AG04450 (cell line): ENCODE results near the gene CPT1B. TPM values are rescaled to one million over a fixed set of nuclear protein-coding genes. Genes with fewer than 3 reads are reported as not detected.

Experiments used
- CTCF ChIA-PET: fragments of 300-600, 350-600 bp; formaldehyde crosslinking; extraction: SDS; loops from one replicate; lab custom pipeline; 2022; ENCODE audit warnings: antibody characterized with exemption, inconsistent platforms; lab: Charles Lee
- POLR2A ChIA-PET: fragments of 350-600 bp; formaldehyde crosslinking; extraction: SDS; loops from one replicate; lab custom pipeline; 2021; ENCODE audit warnings: antibody characterized with exemption, inconsistent platforms; lab: Yijun Ruan, JAX
- DNase-seq: peaks from one replicate; pipeline ENCODE4 v3.0.0-alpha.2; 2011; ENCODE audit warnings: low read depth, low spot score
- H3K27ac ChIP-seq: one replicate; pipeline ENCODE4 v1.5.1; 2012; ENCODE audit warnings: low read depth, low read length, control low read depth
- H3K27me3 ChIP-seq: one replicate; pipeline ENCODE4 v1.6.0; 2012; ENCODE audit warnings: low read length; ENCODE audit not compliant: control insufficient read depth, insufficient read depth
- H3K4me3 ChIP-seq: 2 replicates; pipeline ENCODE4 v1.5.1; 2011; ENCODE audit warnings: mild to moderate bottlenecking, low read depth, low read length, control low read depth
- H3K9me3 ChIP-seq: 2 replicates; pipeline ENCODE4 v1.5.1; 2012; ENCODE audit warnings: low read length; ENCODE audit not compliant: control insufficient read depth, insufficient read depth
- polyA plus RNA-seq: library from polyadenylated mRNA; depleted of rRNA; stranded (reverse); fragments of >200 nt; gene quantifications from 2 replicates; pipeline ENCODE4 v1.2.3, GENCODE V29; 2011
- TF ChIP-seq, protein P1 (sequence below): IDR thresholded peaks from 2 replicates; pipeline ENCODE4 v1.5.1; 2011; ENCODE audit warnings: low read depth, low read length, control low read depth, inconsistent platforms

CPT1B gene
- polyA plus RNA-seq, 1 experiment: 0.99 TPM

DNA sequence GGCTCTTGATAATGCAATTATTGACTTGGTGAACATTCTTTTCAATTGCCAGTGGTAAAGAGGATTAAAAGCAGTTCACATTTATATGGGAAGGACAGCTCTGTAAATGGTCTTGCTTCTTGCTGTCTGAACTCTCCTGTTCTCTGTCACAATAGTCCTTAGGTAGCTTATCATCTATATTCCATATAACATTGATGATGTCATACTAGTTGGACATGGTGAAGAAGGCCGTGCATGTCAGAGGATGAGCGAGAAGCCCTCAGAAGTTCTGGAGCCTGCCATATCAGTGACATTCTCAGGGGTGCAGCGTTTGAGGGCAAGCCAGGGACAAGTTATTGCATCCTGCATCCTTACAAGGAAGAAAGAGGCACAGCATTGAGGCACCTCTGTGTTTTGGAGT lies 7.0 kb upstream of the CPT1B start:
- CTCF ChIA-PET: interaction anchor here (0.8 to 1.5 kb wide), 2 partner anchors 22 to 36 kb away, joined by 3 to 8 read pairs; partner anchors contain the start of gene SYCE3
- no peak overlapping the region for H3K27ac ChIP-seq
- no peaks in the 10 kb centered on the region for H3K9me3 ChIP-seq
- POLR2A ChIA-PET: no interaction called here
- no peak overlapping the region for H3K4me3 ChIP-seq
- TF ChIP-seq, protein P1, sequence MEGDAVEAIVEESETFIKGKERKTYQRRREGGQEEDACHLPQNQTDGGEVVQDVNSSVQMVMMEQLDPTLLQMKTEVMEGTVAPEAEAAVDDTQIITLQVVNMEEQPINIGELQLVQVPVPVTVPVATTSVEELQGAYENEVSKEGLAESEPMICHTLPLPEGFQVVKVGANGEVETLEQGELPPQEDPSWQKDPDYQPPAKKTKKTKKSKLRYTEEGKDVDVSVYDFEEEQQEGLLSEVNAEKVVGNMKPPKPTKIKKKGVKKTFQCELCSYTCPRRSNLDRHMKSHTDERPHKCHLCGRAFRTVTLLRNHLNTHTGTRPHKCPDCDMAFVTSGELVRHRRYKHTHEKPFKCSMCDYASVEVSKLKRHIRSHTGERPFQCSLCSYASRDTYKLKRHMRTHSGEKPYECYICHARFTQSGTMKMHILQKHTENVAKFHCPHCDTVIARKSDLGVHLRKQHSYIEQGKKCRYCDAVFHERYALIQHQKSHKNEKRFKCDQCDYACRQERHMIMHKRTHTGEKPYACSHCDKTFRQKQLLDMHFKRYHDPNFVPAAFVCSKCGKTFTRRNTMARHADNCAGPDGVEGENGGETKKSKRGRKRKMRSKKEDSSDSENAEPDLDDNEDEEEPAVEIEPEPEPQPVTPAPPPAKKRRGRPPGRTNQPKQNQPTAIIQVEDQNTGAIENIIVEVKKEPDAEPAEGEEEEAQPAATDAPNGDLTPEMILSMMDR: no peak
- peaks cover 13% of the 10 kb centered on the region for H3K27me3 ChIP-seq
- no peak for DNase-seq

GRCh38 chr22:50584106-50585096 lies 6.2 kb upstream of the CPT1B start:
- no peak overlapping the region for H3K27ac ChIP-seq
- no peak for DNase-seq
- peaks cover 7% of the 10 kb centered on the region for H3K27me3 ChIP-seq
- TF ChIP-seq, protein P1: no peak
- no peak overlapping the region for H3K4me3 ChIP-seq
- ChIA-PET POLR2A (interaction anchor here (0.6 kb wide), 1 partner anchor 14 kb away, joined by 4 read pairs; no protein-coding TSS in a partner anchor), CTCF (interaction anchor here (0.7 to 1.5 kb wide), 3 partner anchors 21 to 59 kb away, joined by 3 to 8 read pairs (median 3); partner anchors contain the start of genes SCO2 and SYCE3)
- no peaks in the 10 kb centered on the region for H3K9me3 ChIP-seq

DNA sequence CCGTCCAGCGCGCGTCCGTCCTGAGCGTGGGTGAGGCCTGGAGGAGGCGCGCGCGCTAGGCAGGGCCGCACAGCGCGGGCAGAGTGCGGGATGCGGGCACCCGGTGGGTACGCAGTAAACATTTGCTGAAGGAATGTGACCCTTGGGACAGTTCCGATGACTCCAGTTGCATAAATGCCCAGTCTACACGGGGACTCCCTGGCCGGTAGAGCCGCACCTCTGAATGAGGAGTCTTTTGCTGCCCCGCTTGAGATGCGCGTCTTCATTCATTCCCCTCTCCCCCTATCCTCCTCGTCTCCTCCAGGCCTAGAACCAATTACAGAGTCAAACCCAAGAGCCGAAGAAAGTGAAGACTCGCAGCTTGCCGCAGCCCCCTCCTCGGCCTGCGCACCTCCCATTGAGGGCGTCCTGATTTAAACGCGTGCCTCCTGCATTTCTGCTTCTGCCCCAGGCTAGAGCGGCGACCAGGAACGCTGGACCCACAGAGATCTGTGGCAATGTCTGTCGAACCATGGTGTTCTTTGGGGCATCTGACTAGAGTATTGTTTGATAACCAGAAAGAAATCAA lies 5.2 kb upstream of the CPT1B start:
- peaks cover 6% of the 10 kb centered on the region for H3K27me3 ChIP-seq
- H3K9me3 ChIP-seq: no peaks in the 10 kb centered on the region
- H3K27ac ChIP-seq: peak overlapping the region; percentile 21
- H3K4me3 ChIP-seq: peak overlapping the region; percentile 79
- no peak for DNase-seq
- POLR2A ChIA-PET: interaction anchor here (0.6 to 1.6 kb wide), 2 partner anchors 19 to 76 kb away, joined by 3 to 11 read pairs; partner anchors contain the start of genes LMF2 and NCAPH2
- TF ChIP-seq, protein P1: no peak
- CTCF ChIA-PET: no interaction called here

DNA sequence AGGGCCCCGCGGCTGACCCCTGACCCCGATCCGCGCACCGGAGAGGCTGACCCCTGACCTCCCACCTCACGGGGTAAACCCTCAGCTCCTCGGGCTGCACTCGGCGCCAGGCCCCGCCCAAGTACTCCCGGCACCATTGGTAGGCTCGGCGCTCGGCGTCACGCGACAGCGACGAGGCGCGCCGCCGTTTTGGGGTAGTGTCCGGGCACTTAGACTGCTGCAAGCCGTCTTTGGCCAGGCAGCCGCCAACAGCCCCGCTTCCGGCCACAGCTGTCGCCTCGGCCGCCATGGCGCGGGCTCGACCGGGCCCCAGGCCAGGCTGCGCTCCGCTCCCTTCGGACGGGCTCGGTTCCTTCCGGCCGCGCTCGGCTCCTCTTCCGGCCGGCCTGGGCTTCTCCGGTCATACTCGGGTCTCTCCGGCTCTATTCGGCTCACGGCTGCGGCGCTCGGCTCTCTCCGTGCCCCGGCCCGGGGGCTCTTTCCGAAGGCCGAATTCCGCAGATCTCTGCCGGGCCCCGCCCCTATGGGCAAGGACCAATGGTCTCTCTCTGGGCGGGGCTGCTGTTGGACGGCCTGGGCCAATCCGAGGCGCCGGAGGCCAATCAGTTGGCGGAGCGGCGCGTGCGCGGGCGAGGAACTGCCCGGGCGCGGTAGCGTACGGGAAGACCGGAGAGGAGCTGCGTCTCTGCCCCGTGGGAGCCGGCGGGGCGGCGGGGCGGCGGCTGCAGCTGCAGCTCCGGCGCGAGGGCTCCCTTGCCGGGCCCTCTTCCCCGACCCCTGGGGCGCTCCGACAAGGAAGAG lies 4.5 kb upstream of the CPT1B start, which contains the start of gene CHKB:
Gene CHKB (minus strand): TSS at position 357 of the 801 bp plus-strand sequence. CDS start 68 bp downstream, at position 289.
- DNase-seq: peak; percentile 89
- ChIA-PET POLR2A (interaction anchor here (0.6 to 1.6 kb wide), 4 partner anchors 18 to 75 kb away, joined by 3 to 11 read pairs (median 4); partner anchors contain the start of genes LMF2 and NCAPH2), CTCF (interaction anchor here (1.2 kb wide), 1 partner anchor 38 kb away, joined by 4 read pairs; no protein-coding TSS in a partner anchor)
- peak within 1 kb of the TSS; percentile 83 for H3K4me3 ChIP-seq
- TF ChIP-seq, protein P1: no peak
- peaks cover 8% of the 10 kb centered on the region for H3K27me3 ChIP-seq
- peak within 1 kb of the TSS; percentile 84 for H3K27ac ChIP-seq
- no peaks in the 10 kb centered on the region for H3K9me3 ChIP-seq
